HL-60 (cell line): ENCODE results near the gene DDX27.

Experiments
- TF ChIP-seq, protein P1 (sequence below): IDR thresholded peaks from 2 replicates; pipeline ENCODE4 v1.6.1; 2012; ENCODE audit warnings: low read depth; ENCODE audit not compliant: insufficient replicate concordance
- TF ChIP-seq, protein P2 (sequence below): IDR thresholded peaks from one replicate; pipeline ENCODE4 v1.5.1; 2011; ENCODE audit warnings: low read length, control low read depth, inconsistent platforms; ENCODE audit not compliant: insufficient read depth

DNA sequence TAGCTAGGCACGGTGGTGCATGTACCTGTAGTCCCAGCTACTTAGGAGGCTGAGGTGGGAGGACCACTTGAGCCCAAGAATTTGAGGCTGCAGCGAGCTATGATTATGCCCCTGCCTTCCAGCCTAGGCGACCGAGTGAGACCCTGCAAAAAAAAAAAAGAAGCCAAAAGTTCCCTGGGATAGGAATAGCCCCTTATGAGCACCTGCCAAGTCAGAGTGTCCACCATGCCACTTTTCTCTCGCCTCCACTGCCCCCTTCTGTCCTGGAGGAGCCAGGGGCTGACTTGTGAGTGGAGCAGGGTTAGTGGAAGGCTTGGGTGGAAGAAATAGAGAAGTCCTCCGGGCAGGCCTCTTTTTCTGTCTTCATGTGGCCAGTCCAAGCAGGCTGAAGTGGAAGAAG, 12.1 kb upstream of the DDX27 start:
- TF ChIP-seq, protein P1, sequence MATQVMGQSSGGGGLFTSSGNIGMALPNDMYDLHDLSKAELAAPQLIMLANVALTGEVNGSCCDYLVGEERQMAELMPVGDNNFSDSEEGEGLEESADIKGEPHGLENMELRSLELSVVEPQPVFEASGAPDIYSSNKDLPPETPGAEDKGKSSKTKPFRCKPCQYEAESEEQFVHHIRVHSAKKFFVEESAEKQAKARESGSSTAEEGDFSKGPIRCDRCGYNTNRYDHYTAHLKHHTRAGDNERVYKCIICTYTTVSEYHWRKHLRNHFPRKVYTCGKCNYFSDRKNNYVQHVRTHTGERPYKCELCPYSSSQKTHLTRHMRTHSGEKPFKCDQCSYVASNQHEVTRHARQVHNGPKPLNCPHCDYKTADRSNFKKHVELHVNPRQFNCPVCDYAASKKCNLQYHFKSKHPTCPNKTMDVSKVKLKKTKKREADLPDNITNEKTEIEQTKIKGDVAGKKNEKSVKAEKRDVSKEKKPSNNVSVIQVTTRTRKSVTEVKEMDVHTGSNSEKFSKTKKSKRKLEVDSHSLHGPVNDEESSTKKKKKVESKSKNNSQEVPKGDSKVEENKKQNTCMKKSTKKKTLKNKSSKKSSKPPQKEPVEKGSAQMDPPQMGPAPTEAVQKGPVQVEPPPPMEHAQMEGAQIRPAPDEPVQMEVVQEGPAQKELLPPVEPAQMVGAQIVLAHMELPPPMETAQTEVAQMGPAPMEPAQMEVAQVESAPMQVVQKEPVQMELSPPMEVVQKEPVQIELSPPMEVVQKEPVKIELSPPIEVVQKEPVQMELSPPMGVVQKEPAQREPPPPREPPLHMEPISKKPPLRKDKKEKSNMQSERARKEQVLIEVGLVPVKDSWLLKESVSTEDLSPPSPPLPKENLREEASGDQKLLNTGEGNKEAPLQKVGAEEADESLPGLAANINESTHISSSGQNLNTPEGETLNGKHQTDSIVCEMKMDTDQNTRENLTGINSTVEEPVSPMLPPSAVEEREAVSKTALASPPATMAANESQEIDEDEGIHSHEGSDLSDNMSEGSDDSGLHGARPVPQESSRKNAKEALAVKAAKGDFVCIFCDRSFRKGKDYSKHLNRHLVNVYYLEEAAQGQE, result no peak
- TF ChIP-seq, protein P2, sequence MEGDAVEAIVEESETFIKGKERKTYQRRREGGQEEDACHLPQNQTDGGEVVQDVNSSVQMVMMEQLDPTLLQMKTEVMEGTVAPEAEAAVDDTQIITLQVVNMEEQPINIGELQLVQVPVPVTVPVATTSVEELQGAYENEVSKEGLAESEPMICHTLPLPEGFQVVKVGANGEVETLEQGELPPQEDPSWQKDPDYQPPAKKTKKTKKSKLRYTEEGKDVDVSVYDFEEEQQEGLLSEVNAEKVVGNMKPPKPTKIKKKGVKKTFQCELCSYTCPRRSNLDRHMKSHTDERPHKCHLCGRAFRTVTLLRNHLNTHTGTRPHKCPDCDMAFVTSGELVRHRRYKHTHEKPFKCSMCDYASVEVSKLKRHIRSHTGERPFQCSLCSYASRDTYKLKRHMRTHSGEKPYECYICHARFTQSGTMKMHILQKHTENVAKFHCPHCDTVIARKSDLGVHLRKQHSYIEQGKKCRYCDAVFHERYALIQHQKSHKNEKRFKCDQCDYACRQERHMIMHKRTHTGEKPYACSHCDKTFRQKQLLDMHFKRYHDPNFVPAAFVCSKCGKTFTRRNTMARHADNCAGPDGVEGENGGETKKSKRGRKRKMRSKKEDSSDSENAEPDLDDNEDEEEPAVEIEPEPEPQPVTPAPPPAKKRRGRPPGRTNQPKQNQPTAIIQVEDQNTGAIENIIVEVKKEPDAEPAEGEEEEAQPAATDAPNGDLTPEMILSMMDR, result no peak
